ENCODE results near the gene MYADM. TPM values are rescaled to one million over a fixed set of nuclear protein-coding genes. Genes with fewer than 3 reads are reported as not detected.
"Not testable (repeated sequence)": the region's sequence is repeated elsewhere in the genome, so short reads cannot be mapped to it uniquely, and the experiment has no call there.

The MYADM gene
- polyA plus RNA-seq, 1 donor from 2014 or later, result 2.5 TPM

GRCh38 chr19:53828531-53828930 is 39.2 kb upstream of the MYADM start:
- Histone ChIP-seq H3F3A (ENCODE audit: insufficient read depth, low read length, poor library complexity, severe bottlenecking) (no peaks in the 10 kb centered on the region), H3K27ac (ENCODE audit: low read length) (no peak overlapping the region), H3K79me2 (replicated peaks; ENCODE audit: insufficient read depth, low read length) (no peaks in the 10 kb centered on the region), H3K9ac (ENCODE audit: low read length) (no peak overlapping the region), H3K4me2 (ENCODE audit: low read length) (no peak overlapping the region), H2AFZ (ENCODE audit: low read depth, low read length) (no peak overlapping the region), H3K9me3 (ENCODE audit: low read length) (no peaks in the 10 kb centered on the region), H3K9me2 (ENCODE audit: insufficient read depth, low read length) (no peaks in the 10 kb centered on the region), H4K20me1 (ENCODE audit: insufficient read depth) (no peaks in the 10 kb centered on the region), H3K36me3 (ENCODE audit: insufficient read depth, low read length) (no peaks in the 10 kb centered on the region), H3K27me3 (ENCODE audit: insufficient read depth, low read depth, low read length) (no peaks in the 10 kb centered on the region), H3K4me3 (ENCODE audit: low read length) (no peak overlapping the region)
- TF ChIP-seq CTCF (IDR thresholded peaks at IDR 0.05; ENCODE audit: poor library complexity, severe bottlenecking) (no peak), SMC3 (conservative IDR thresholded peaks at IDR 0.05; ENCODE audit: poor library complexity) (no peak), POLR2AphosphoS5 (IDR thresholded peaks at IDR 0.05) (no peak), RAD21 (conservative IDR thresholded peaks at IDR 0.05) (no peak), REST (IDR thresholded peaks at IDR 0.05; ENCODE audit: borderline replicate concordance) (no peak), MXI1 (conservative IDR thresholded peaks at IDR 0.05; ENCODE audit: poor library complexity, severe bottlenecking) (no peak), EP300 (conservative IDR thresholded peaks at IDR 0.05; ENCODE audit: poor library complexity, severe bottlenecking) (no peak), EZH2 (IDR thresholded peaks at IDR 0.05; ENCODE audit: borderline replicate concordance, insufficient read depth, low read length, poor library complexity, severe bottlenecking) (no peak), TAF1 (IDR thresholded peaks at IDR 0.05; ENCODE audit: low read depth) (no peak)

- H2AFZ ChIP-seq (ENCODE audit: low read depth, low read length); H3K36me3 ChIP-seq (ENCODE audit: insufficient read depth, low read length); H3K9me2 ChIP-seq (ENCODE audit: insufficient read depth, low read length); H3K4me3 ChIP-seq (ENCODE audit: low read length); H3K27me3 ChIP-seq (ENCODE audit: insufficient read depth, low read depth, low read length); H4K20me1 ChIP-seq (ENCODE audit: insufficient read depth); H3K27ac ChIP-seq (ENCODE audit: low read length); H3K79me2 ChIP-seq (replicated peaks; ENCODE audit: insufficient read depth, low read length); H3K9ac ChIP-seq (ENCODE audit: low read length); H3K9me3 ChIP-seq (ENCODE audit: low read length); H3K4me2 ChIP-seq (ENCODE audit: low read length); H3F3A ChIP-seq (ENCODE audit: insufficient read depth, low read length, poor library complexity, severe bottlenecking): not testable (repeated sequence)
Observed at GRCh38 chr19:53832861-53833260, 34.8 kb upstream of the MYADM start.

- not testable (repeated sequence) for H4K20me1 ChIP-seq (ENCODE audit: insufficient read depth); H3K4me2 ChIP-seq (ENCODE audit: low read length); H3K36me3 ChIP-seq (ENCODE audit: insufficient read depth, low read length); H3F3A ChIP-seq (ENCODE audit: insufficient read depth, low read length, poor library complexity, severe bottlenecking); H3K9ac ChIP-seq (ENCODE audit: low read length); H3K79me2 ChIP-seq (replicated peaks; ENCODE audit: insufficient read depth, low read length); H3K27me3 ChIP-seq (ENCODE audit: insufficient read depth, low read depth, low read length); H3K9me3 ChIP-seq (ENCODE audit: low read length); H3K27ac ChIP-seq (ENCODE audit: low read length); H3K9me2 ChIP-seq (ENCODE audit: insufficient read depth, low read length); H2AFZ ChIP-seq (ENCODE audit: low read depth, low read length); H3K4me3 ChIP-seq (ENCODE audit: low read length)
Observed at GRCh38 chr19:53838446-53838845, 29.2 kb upstream of the MYADM start.

GRCh38 chr19:53840241-53840640 is 27.4 kb upstream of the MYADM start:
- not testable (repeated sequence) for H3K79me2 ChIP-seq (replicated peaks; ENCODE audit: insufficient read depth, low read length); H4K20me1 ChIP-seq (ENCODE audit: insufficient read depth); H3K27ac ChIP-seq (ENCODE audit: low read length); H3K9me2 ChIP-seq (ENCODE audit: insufficient read depth, low read length); H3F3A ChIP-seq (ENCODE audit: insufficient read depth, low read length, poor library complexity, severe bottlenecking); H3K9ac ChIP-seq (ENCODE audit: low read length); H3K4me3 ChIP-seq (ENCODE audit: low read length); H3K27me3 ChIP-seq (ENCODE audit: insufficient read depth, low read depth, low read length); H2AFZ ChIP-seq (ENCODE audit: low read depth, low read length); H3K4me2 ChIP-seq (ENCODE audit: low read length); H3K36me3 ChIP-seq (ENCODE audit: insufficient read depth, low read length); H3K9me3 ChIP-seq (ENCODE audit: low read length)

GRCh38 chr19:53840914-53841313 is 26.8 kb upstream of the MYADM start:
- H3K9me3 ChIP-seq (ENCODE audit: low read length); H2AFZ ChIP-seq (ENCODE audit: low read depth, low read length); H3K9ac ChIP-seq (ENCODE audit: low read length); H3K27ac ChIP-seq (ENCODE audit: low read length); H3K36me3 ChIP-seq (ENCODE audit: insufficient read depth, low read length); H3F3A ChIP-seq (ENCODE audit: insufficient read depth, low read length, poor library complexity, severe bottlenecking); H3K4me2 ChIP-seq (ENCODE audit: low read length); H3K4me3 ChIP-seq (ENCODE audit: low read length); H4K20me1 ChIP-seq (ENCODE audit: insufficient read depth); H3K27me3 ChIP-seq (ENCODE audit: insufficient read depth, low read depth, low read length); H3K9me2 ChIP-seq (ENCODE audit: insufficient read depth, low read length); H3K79me2 ChIP-seq (replicated peaks; ENCODE audit: insufficient read depth, low read length): not testable (repeated sequence)

Measured in neural cell (in vitro differentiated cells).